PFSK-1 (cell line): ENCODE measurements around the gene NALCN.

ENCODE experiments used
- FOXP2 ChIP-seq: optimal IDR thresholded peaks from 2 replicates; pipeline ENCODE3; 2011; ENCODE audit warnings: borderline replicate concordance, control low read depth, inconsistent platforms; ENCODE audit not compliant: insufficient read depth; ENCODE audit errors: extremely low read length, extremely low read depth
- POLR2AphosphoS5 ChIP-seq: IDR thresholded peaks from 2 replicates; pipeline ENCODE4 v1.6.1; 2012; ENCODE audit warnings: low read depth, mild to moderate bottlenecking, control low read depth, low read length, moderate library complexity
- REST ChIP-seq, 2 experiments: IDR thresholded peaks; 2 replicates each; pipeline versions ENCODE4 v1.6.1 to v1.8.0; 2011 to 2012; ENCODE audit warnings: low read depth in 2 of 2, low read length in 2 of 2, control low read depth in 1 of 2, inconsistent platforms in 1 of 2, mild to moderate bottlenecking in 1 of 2, moderate library complexity in 1 of 2; ENCODE audit not compliant: insufficient read depth in 1 of 2
- SIN3A ChIP-seq: IDR thresholded peaks from 2 replicates; pipeline ENCODE4 v1.6.1; 2012; ENCODE audit warnings: mild to moderate bottlenecking, low read length, moderate library complexity, borderline replicate concordance; ENCODE audit not compliant: insufficient read depth
- TAF1 ChIP-seq: IDR thresholded peaks from 2 replicates; pipeline ENCODE4 v1.6.1; 2012; ENCODE audit warnings: low read length, control low read depth, borderline replicate concordance; ENCODE audit not compliant: insufficient read depth

The NALCN gene

GRCh38 chr13:101393140-101393539 lies 23.2 kb downstream of the NALCN start:
- TF ChIP-seq TAF1 (no peak), SIN3A (no peak), FOXP2 (no peak), POLR2AphosphoS5 (no peak), REST (IDR thresholded peaks at IDR 0.05; ENCODE audit: insufficient read depth in 1 of 2, low read depth in 2 of 2, low read length in 2 of 2) (no peak)

- no peak for TF ChIP-seq POLR2AphosphoS5
- no peak for TF ChIP-seq FOXP2
- TF ChIP-seq SIN3A: no peak
- TF ChIP-seq REST (IDR thresholded peaks at IDR 0.05; ENCODE audit: insufficient read depth in 1 of 2, low read depth in 2 of 2, low read length in 2 of 2): no peak
- no peak for TF ChIP-seq TAF1
These were observed 25.8 kb downstream of the NALCN start for GRCh38 chr13:101390461-101390860.

GRCh38 chr13:101384929-101385328 lies 31.4 kb downstream of the NALCN start:
- TF ChIP-seq POLR2AphosphoS5 (no peak), FOXP2 (no peak), TAF1 (no peak), REST (IDR thresholded peaks at IDR 0.05; ENCODE audit: insufficient read depth in 1 of 2, low read depth in 2 of 2, low read length in 2 of 2) (no peak)

- TF ChIP-seq TAF1 (no peak), SIN3A (no peak), FOXP2 (no peak), REST (IDR thresholded peaks at IDR 0.05; ENCODE audit: insufficient read depth in 1 of 2, low read depth in 2 of 2, low read length in 2 of 2) (no peak), POLR2AphosphoS5 (no peak)
These were observed 32.7 kb downstream of the NALCN start for GRCh38 chr13:101383595-101383994.

- TF ChIP-seq POLR2AphosphoS5: no peak
- TF ChIP-seq FOXP2: no peak
- no peak for TF ChIP-seq REST (IDR thresholded peaks at IDR 0.05; ENCODE audit: insufficient read depth in 1 of 2, low read depth in 2 of 2, low read length in 2 of 2)
- TF ChIP-seq TAF1: no peak
- no peak for TF ChIP-seq SIN3A
These were observed 33.6 kb downstream of the NALCN start for GRCh38 chr13:101382701-101383100.
